ENCODE measurements around the gene PPP6R3.

The PPP6R3 gene

DNA sequence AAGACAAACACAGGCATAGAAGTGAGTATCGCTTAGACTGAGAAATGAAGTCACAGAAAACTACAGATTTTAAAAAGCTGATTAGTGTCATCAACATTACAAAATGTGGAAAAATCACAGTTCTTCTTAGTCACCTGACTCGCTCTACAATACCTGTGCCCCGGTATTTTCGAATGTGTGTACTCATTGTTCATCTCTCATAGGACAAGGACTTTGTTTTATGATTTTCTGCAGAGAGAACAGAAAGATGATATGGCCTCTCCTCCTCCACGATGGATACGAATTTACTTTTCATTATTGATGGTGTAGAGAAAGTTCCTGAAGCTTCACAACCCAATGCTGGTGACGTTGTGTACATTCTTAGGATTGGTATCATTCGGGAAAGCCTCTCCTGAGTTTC lies 194.4 kb downstream of the PPP6R3 start:
- H4K20me1 ChIP-seq (ENCODE audit: insufficient read depth, low read length, poor library complexity, severe bottlenecking): no peaks in the 10 kb centered on the region
- H3K27me3 ChIP-seq (ENCODE audit: insufficient read depth, low read length, poor library complexity, severe bottlenecking): no peaks in the 10 kb centered on the region
- H3K4me2 ChIP-seq (ENCODE audit: low read depth, low read length, poor library complexity, severe bottlenecking): no peak overlapping the region
- H3K36me3 ChIP-seq (ENCODE audit: insufficient read depth, low read length): no peaks in the 10 kb centered on the region
- H3K9me2 ChIP-seq (replicated peaks; ENCODE audit: low read depth, low read length): no peaks in the 10 kb centered on the region
- H3K9ac ChIP-seq (ENCODE audit: low read depth, low read length, poor library complexity, severe bottlenecking): no peak overlapping the region
- no peak for TF ChIP-seq EZH2phosphoT487 (IDR thresholded peaks at IDR 0.05; ENCODE audit: borderline replicate concordance)
- TF ChIP-seq, protein P1, sequence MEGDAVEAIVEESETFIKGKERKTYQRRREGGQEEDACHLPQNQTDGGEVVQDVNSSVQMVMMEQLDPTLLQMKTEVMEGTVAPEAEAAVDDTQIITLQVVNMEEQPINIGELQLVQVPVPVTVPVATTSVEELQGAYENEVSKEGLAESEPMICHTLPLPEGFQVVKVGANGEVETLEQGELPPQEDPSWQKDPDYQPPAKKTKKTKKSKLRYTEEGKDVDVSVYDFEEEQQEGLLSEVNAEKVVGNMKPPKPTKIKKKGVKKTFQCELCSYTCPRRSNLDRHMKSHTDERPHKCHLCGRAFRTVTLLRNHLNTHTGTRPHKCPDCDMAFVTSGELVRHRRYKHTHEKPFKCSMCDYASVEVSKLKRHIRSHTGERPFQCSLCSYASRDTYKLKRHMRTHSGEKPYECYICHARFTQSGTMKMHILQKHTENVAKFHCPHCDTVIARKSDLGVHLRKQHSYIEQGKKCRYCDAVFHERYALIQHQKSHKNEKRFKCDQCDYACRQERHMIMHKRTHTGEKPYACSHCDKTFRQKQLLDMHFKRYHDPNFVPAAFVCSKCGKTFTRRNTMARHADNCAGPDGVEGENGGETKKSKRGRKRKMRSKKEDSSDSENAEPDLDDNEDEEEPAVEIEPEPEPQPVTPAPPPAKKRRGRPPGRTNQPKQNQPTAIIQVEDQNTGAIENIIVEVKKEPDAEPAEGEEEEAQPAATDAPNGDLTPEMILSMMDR (conservative IDR thresholded peaks at IDR 0.05; ENCODE audit: low read length): no peak
- H3K4me1 ChIP-seq (ENCODE audit: insufficient read depth, low read length, poor library complexity, severe bottlenecking): no peaks in the 10 kb centered on the region
- no peaks in the 10 kb centered on the region for H3F3A ChIP-seq (ENCODE audit: low read depth)
- H3K9me3 ChIP-seq (ENCODE audit: insufficient read depth, low read depth, low read length): peaks cover 2% of the 10 kb centered on the region; the same call in 1 of the 2 replicates
- no peaks in the 10 kb centered on the region for H3K79me2 ChIP-seq (ENCODE audit: insufficient read depth, low read length)
- no peak overlapping the region for H2AFZ ChIP-seq (ENCODE audit: low read length)
- no peak overlapping the region for H3K4me3 ChIP-seq (ENCODE audit: low read length, poor library complexity, severe bottlenecking)

DNA sequence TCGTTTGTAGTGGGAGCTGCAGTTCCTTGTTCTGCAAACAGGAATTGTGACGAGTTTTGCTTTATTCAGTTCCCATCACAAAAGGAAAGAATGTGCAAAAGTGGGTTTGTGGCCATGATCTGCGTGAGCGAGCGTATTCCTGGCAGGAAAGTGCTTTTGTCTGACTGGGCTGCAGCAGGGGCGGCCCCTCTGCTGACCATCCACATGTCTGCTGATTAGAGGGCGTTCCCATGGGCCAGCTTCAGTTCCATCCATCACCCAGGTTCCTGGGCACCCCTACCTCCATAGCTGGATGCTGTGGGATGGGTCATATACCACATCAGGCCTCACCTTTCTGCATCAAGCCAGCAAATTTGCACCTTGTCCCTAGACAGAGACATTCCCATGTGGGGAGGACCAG lies 194.9 kb downstream of the PPP6R3 start:
- Histone ChIP-seq H3K4me2 (ENCODE audit: low read depth, low read length, poor library complexity, severe bottlenecking) (no peak overlapping the region), H4K20me1 (ENCODE audit: insufficient read depth, low read length, poor library complexity, severe bottlenecking) (no peaks in the 10 kb centered on the region), H3K9me3 (ENCODE audit: insufficient read depth, low read depth, low read length) (peaks cover 2% of the 10 kb centered on the region; the same call in 1 of the 2 replicates), H2AFZ (ENCODE audit: low read length) (no peak overlapping the region), H3F3A (ENCODE audit: low read depth) (no peaks in the 10 kb centered on the region), H3K36me3 (ENCODE audit: insufficient read depth, low read length) (no peaks in the 10 kb centered on the region), H3K79me2 (ENCODE audit: insufficient read depth, low read length) (no peaks in the 10 kb centered on the region), H3K9me2 (replicated peaks; ENCODE audit: low read depth, low read length) (no peaks in the 10 kb centered on the region), H3K4me3 (ENCODE audit: low read length, poor library complexity, severe bottlenecking) (no peak overlapping the region), H3K27me3 (ENCODE audit: insufficient read depth, low read length, poor library complexity, severe bottlenecking) (no peaks in the 10 kb centered on the region), H3K4me1 (ENCODE audit: insufficient read depth, low read length, poor library complexity, severe bottlenecking) (no peaks in the 10 kb centered on the region), H3K9ac (ENCODE audit: low read depth, low read length, poor library complexity, severe bottlenecking) (no peak overlapping the region)
- TF ChIP-seq, protein P1 (conservative IDR thresholded peaks at IDR 0.05; ENCODE audit: low read length): no peak
- TF ChIP-seq EZH2phosphoT487 (IDR thresholded peaks at IDR 0.05; ENCODE audit: borderline replicate concordance): no peak

DNA sequence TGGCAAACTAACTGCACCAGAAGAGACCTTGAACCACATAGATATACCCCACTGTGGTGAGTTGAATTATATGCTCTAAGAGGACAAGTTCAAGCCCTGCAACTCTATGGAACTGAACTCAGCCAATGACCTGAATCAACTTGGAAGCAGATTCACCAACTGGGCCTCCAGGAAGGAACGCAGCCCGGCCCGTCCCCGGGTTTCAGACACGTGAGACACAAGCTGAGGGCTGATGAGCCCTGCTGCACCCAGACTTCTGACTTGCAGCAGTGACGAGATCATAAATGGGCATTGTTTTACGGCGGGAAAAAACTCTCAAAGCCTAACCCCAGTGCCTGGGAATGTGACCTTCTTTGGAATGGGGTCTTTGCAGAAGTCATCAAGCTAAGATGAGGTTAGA lies 195.3 kb downstream of the PPP6R3 start:
- Histone ChIP-seq H3K36me3 (ENCODE audit: insufficient read depth, low read length) (no peaks in the 10 kb centered on the region), H2AFZ (ENCODE audit: low read length) (no peak overlapping the region), H3K9ac (ENCODE audit: low read depth, low read length, poor library complexity, severe bottlenecking) (no peak overlapping the region), H3K4me3 (ENCODE audit: low read length, poor library complexity, severe bottlenecking) (no peak overlapping the region), H3F3A (ENCODE audit: low read depth) (no peaks in the 10 kb centered on the region), H3K4me1 (ENCODE audit: insufficient read depth, low read length, poor library complexity, severe bottlenecking) (no peaks in the 10 kb centered on the region), H3K4me2 (ENCODE audit: low read depth, low read length, poor library complexity, severe bottlenecking) (no peak overlapping the region), H3K9me2 (replicated peaks; ENCODE audit: low read depth, low read length) (no peaks in the 10 kb centered on the region), H3K27me3 (ENCODE audit: insufficient read depth, low read length, poor library complexity, severe bottlenecking) (no peaks in the 10 kb centered on the region), H4K20me1 (ENCODE audit: insufficient read depth, low read length, poor library complexity, severe bottlenecking) (no peaks in the 10 kb centered on the region), H3K79me2 (ENCODE audit: insufficient read depth, low read length) (no peaks in the 10 kb centered on the region), H3K9me3 (ENCODE audit: insufficient read depth, low read depth, low read length) (peaks cover 2% of the 10 kb centered on the region; the same call in 1 of the 2 replicates)
- TF ChIP-seq, protein P1 (conservative IDR thresholded peaks at IDR 0.05; ENCODE audit: low read length): no peak
- no peak for TF ChIP-seq EZH2phosphoT487 (IDR thresholded peaks at IDR 0.05; ENCODE audit: borderline replicate concordance)

All from Loucy (cell line).